Measurements from ENCODE around the gene MRPL46. TPM values are rescaled to one million over a fixed set of nuclear protein-coding genes. Genes with fewer than 3 reads are reported as not detected.

The MRPL46 gene
- total RNA-seq, 1 experiment from 2014 or later = 30.5 TPM

DNA sequence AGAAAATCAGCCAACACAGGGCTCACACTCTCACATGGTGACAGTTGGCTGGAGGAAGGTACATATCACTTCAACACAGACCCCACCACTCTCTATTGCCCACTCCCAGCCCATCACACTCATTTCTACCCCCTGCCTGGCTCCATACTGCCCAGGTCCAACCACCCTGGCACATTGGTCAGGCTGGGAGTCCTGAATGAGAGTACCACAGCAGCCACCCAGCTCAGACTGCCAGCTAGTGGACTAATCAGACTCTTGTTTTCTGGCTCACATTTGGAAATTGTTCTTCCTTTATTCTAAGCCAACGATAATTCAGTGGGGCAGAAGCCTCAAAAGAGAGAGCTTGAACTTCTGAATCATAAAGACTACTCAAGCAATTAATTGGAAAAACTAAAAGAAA is 20.0 kb downstream of the MRPL46 start:
- Histone ChIP-seq H3K9ac (ENCODE audit: low read length) (no peak overlapping the region), H3K27me3 (ENCODE audit: insufficient read depth, low read length) (peaks cover 10% of the 10 kb centered on the region; the same call in 1 of the 2 replicates), H3K79me2 (ENCODE audit: insufficient read depth, low read length) (no peaks in the 10 kb centered on the region), H3K27ac (ENCODE audit: low read depth, low read length) (no peak overlapping the region), H3K36me3 (ENCODE audit: control insufficient read depth in 1 of 2, insufficient read depth in 2 of 2, low read length in 2 of 2) (no peaks in the 10 kb centered on the region), H3K4me3 (replicated peaks in 1 of 2; ENCODE audit: low read depth in 1 of 2, low read length in 2 of 2) (no peak overlapping the region), H4K20me1 (ENCODE audit: insufficient read depth) (no peaks in the 10 kb centered on the region), H3K9me3 (ENCODE audit: control insufficient read depth in 1 of 2, insufficient read depth in 1 of 2, low read depth in 1 of 2, low read length in 2 of 2) (peaks cover 0 to 11% of the 10 kb centered on the region in 2 experiments; a peak in 2 of 4 replicates), H3K4me2 (ENCODE audit: low read length) (no peak overlapping the region), H2AFZ (ENCODE audit: low read depth, low read length, poor library complexity, severe bottlenecking) (no peak overlapping the region), H3K4me1 (ENCODE audit: control insufficient read depth in 1 of 2, insufficient read depth in 2 of 2, low read length in 2 of 2) (peaks cover 0 to 2% of the 10 kb centered on the region in 2 experiments; a peak in 1 of 4 replicates), H3K9me2 (ENCODE audit: insufficient read depth) (no peaks in the 10 kb centered on the region)
- no peak for TF ChIP-seq POLR2AphosphoS5 (IDR thresholded peaks at IDR 0.05; ENCODE audit: low read depth, low read length)
- no peak for TF ChIP-seq YY1 (IDR thresholded peaks at IDR 0.05; ENCODE audit: extremely low read depth, insufficient replicate concordance, low read depth, low read length)
- no peak for TF ChIP-seq REST (IDR thresholded peaks at IDR 0.05; ENCODE audit: low read depth)
- no peak for TF ChIP-seq SIN3A (IDR thresholded peaks at IDR 0.05; ENCODE audit: low read depth)
- no peak for TF ChIP-seq CTCF (IDR thresholded peaks at IDR 0.05 in 2 of 3, conservative IDR thresholded peaks at IDR 0.05 in 1 of 3; ENCODE audit: borderline replicate concordance in 1 of 3, insufficient read depth in 1 of 3, low read depth in 2 of 3, low read length in 2 of 3)
- no peak for TF ChIP-seq SRF (IDR thresholded peaks at IDR 0.05; ENCODE audit: low read depth)
- no peak for TF ChIP-seq EGR1 (IDR thresholded peaks at IDR 0.05; ENCODE audit: low read depth)
- TF ChIP-seq ZNF274 (IDR thresholded peaks at IDR 0.05; ENCODE audit: low read depth, low read length) = no peak
- TF ChIP-seq CBX3 (IDR thresholded peaks at IDR 0.05; ENCODE audit: low read depth) = no peak
- TF ChIP-seq TCF7L2 (IDR thresholded peaks at IDR 0.05; ENCODE audit: borderline replicate concordance, extremely low read depth, insufficient read depth, insufficient read length) = no peak
- no TSS peak for BruUV-seq (replicated peaks)
- CTCF ChIA-PET = interaction anchor here (1.5 kb wide), 1 partner anchor 116 kb away, joined by 5 read pairs; no protein-coding TSS in a partner anchor
- DNase-seq (ENCODE audit: low read depth, low spot score) (no peak), ATAC-seq (no peak)
- intact Hi-C loops (cut with micrococcal nuclease) = no loop called here
- POLR2A ChIA-PET = no interaction called here
- RAD21 ChIA-PET (ENCODE audit: low non-redundant PET in 1 of 2, low total read pairs in 2 of 2, uncharacterized antibody in 2 of 2, unreplicated experiment in 2 of 2) = no interaction called here

All from HCT116 (cell line).